IMR-90 (cell line): ENCODE results near the gene RINT1. TPM values are rescaled to one million over a fixed set of nuclear protein-coding genes. Genes with fewer than 3 reads are reported as not detected.

ENCODE experiments used
- ATAC-seq: fragments of 200-7000 bp; cut with Tn5 transposase; 2 replicates; pipeline ENCODE4 v1.9.1; 2020; ENCODE audit warnings: low read depth, mild to moderate bottlenecking, moderate library complexity
- BruUV-seq: library from RNA; stranded (reverse); fragments of 400-500 nt; replicated peaks from 2 replicates; lab custom pipeline; 2021; lab: Mats Ljungman, UMichigan
- CTCF ChIA-PET: fragments of 300-600 bp; formaldehyde crosslinking; extraction: SDS; loops from one replicate; lab custom pipeline; 2021; ENCODE audit warnings: antibody characterized with exemption; lab: Yijun Ruan, JAX
- POLR2A ChIA-PET: fragments of 300-600 bp; sonication (Branson Sonifier 250); formaldehyde crosslinking; loops from one replicate; lab custom pipeline; 2022; ENCODE audit warnings: antibody characterized with exemption; ENCODE audit not compliant: unreplicated experiment; lab: Charles Lee
- DNase-seq: peaks from one replicate; pipeline ENCODE4 v3.0.0; 2013
- H2AFZ ChIP-seq: replicated peaks from 2 replicates; pipeline ENCODE3; 2013; ENCODE audit warnings: low read length, mild to moderate bottlenecking; ENCODE audit not compliant: poor library complexity
- H2AK5ac ChIP-seq: 2 replicates; pipeline ENCODE4 v1.6.1; 2013; ENCODE audit warnings: low read depth, low read length, inconsistent platforms
- H2AK9ac ChIP-seq: replicated peaks from 2 replicates; pipeline ENCODE3; 2013; ENCODE audit warnings: mild to moderate bottlenecking, low read depth, low read length, moderate library complexity; ENCODE audit not compliant: poor library complexity
- H2BK120ac ChIP-seq: 2 replicates; pipeline ENCODE4 v1.6.1; 2013; ENCODE audit warnings: low read depth, low read length, inconsistent platforms
- H2BK15ac ChIP-seq: 3 replicates; pipeline ENCODE4 v1.6.1; 2013; ENCODE audit warnings: low read depth, low read length, inconsistent platforms
- H2BK20ac ChIP-seq: 2 replicates; pipeline ENCODE4 v1.6.1; 2013; ENCODE audit warnings: low read depth, mild to moderate bottlenecking, inconsistent platforms, low read length, moderate library complexity
- H2BK5ac ChIP-seq: 2 replicates; pipeline ENCODE4 v1.6.1; 2013; ENCODE audit warnings: mild to moderate bottlenecking, low read depth, low read length, inconsistent platforms; ENCODE audit not compliant: poor library complexity, severe bottlenecking
- H3K14ac ChIP-seq: replicated peaks from 2 replicates; pipeline ENCODE4 v1.6.1; 2013; ENCODE audit warnings: low read depth, low read length, inconsistent platforms
- H3K18ac ChIP-seq: 2 replicates; pipeline ENCODE4 v1.6.1; 2013; ENCODE audit warnings: low read depth, low read length, control low read depth
- H3K23ac ChIP-seq: 2 replicates; pipeline ENCODE4 v1.6.1; 2013; ENCODE audit warnings: low read depth, low read length, inconsistent platforms
- H3K27ac ChIP-seq: 2 replicates; pipeline ENCODE4 v1.5.1; 2013; ENCODE audit warnings: mild to moderate bottlenecking, control low read depth, low read length; ENCODE audit not compliant: insufficient read depth
- H3K27me3 ChIP-seq: 2 replicates; pipeline ENCODE4 v1.6.1; 2013; ENCODE audit warnings: low read length; ENCODE audit not compliant: control insufficient read depth, insufficient read depth
- H3K36me3 ChIP-seq: 2 replicates; pipeline ENCODE4 v1.6.1; 2013; ENCODE audit warnings: low read length, mixed read lengths; ENCODE audit not compliant: control insufficient read depth, insufficient read depth
- H3K4ac ChIP-seq: 2 replicates; pipeline ENCODE4 v1.6.1; 2013; ENCODE audit warnings: low read depth, low read length, inconsistent platforms
- H3K4me1 ChIP-seq: 2 replicates; pipeline ENCODE4 v1.6.1; 2013; ENCODE audit warnings: low read length, mixed read lengths; ENCODE audit not compliant: control insufficient read depth, insufficient read depth
- H3K4me2 ChIP-seq: 2 replicates; pipeline ENCODE4 v1.6.1; 2013; ENCODE audit warnings: low read depth, mild to moderate bottlenecking, control low read depth, low read length, moderate library complexity
- H3K4me3 ChIP-seq: 2 replicates; pipeline ENCODE4 v1.5.1; 2013; ENCODE audit warnings: low read depth, mild to moderate bottlenecking, control low read depth, low read length, moderate library complexity; ENCODE audit not compliant: insufficient read depth
- H3K56ac ChIP-seq: 2 replicates; pipeline ENCODE4 v1.6.1; 2013; ENCODE audit warnings: low read length, inconsistent platforms; ENCODE audit not compliant: insufficient read depth; ENCODE audit errors: extremely low read depth
- H3K79me1 ChIP-seq, 2 experiments: 2 replicates each; pipeline ENCODE4 v1.6.1; 2013; ENCODE audit warnings: low read length in 2 of 2, inconsistent platforms in 1 of 2, low read depth in 1 of 2
- H3K9ac ChIP-seq: 2 replicates; pipeline ENCODE4 v1.6.1; 2013; ENCODE audit warnings: low read depth, low read length, control low read depth
- H3K9me1 ChIP-seq: 2 replicates; pipeline ENCODE4 v1.6.1; 2013; ENCODE audit warnings: low read length, inconsistent platforms; ENCODE audit not compliant: insufficient read depth
- H3K9me3 ChIP-seq: 2 replicates; pipeline ENCODE4 v1.6.1; 2013; ENCODE audit warnings: low read length; ENCODE audit not compliant: control insufficient read depth, insufficient read depth
- H4K20me1 ChIP-seq: 2 replicates; pipeline ENCODE4 v1.6.1; 2013; ENCODE audit warnings: low read length, inconsistent platforms; ENCODE audit not compliant: insufficient read depth
- H4K5ac ChIP-seq: 2 replicates; pipeline ENCODE4 v1.6.1; 2013; ENCODE audit warnings: mild to moderate bottlenecking, low read depth, low read length, control low read depth
- H4K8ac ChIP-seq, 2 experiments: 2 replicates each; pipeline ENCODE4 v1.6.1; 2013; ENCODE audit warnings: low read depth in 2 of 2, low read length in 2 of 2, control low read depth in 1 of 2, inconsistent platforms in 1 of 2
- H4K91ac ChIP-seq: 2 replicates; pipeline ENCODE4 v1.6.1; 2013; ENCODE audit warnings: low read depth, low read length, inconsistent platforms; ENCODE audit not compliant: insufficient read depth
- BHLHE40 ChIP-seq: fragments of 150-350 bp; IDR thresholded peaks from 2 replicates; pipeline ENCODE4 v1.6.1; 2016; ENCODE audit warnings: mild to moderate bottlenecking, low read depth, low read length
- CTCF ChIP-seq: conservative IDR thresholded peaks from 2 replicates; pipeline ENCODE4 v1.5.1; 2012; ENCODE audit warnings: mild to moderate bottlenecking, low read depth, low read length, improper control_type of control experiment
- NFE2L2 ChIP-seq: fragments of 150-350 bp; IDR thresholded peaks from 2 replicates; pipeline ENCODE4 v1.6.1; 2016; ENCODE audit warnings: low read depth, mild to moderate bottlenecking, low read length
- RCOR1 ChIP-seq: IDR thresholded peaks from 2 replicates; pipeline ENCODE4 v1.6.1; 2012; ENCODE audit warnings: mild to moderate bottlenecking, low read length, improper control_type of control experiment; ENCODE audit not compliant: insufficient replicate concordance
- SMC3 ChIP-seq: fragments of 150-350 bp; IDR thresholded peaks from 2 replicates; pipeline ENCODE4 v1.6.1; 2016; ENCODE audit warnings: low read depth, mild to moderate bottlenecking, antibody characterized with exemption, low read length, moderate library complexity
- WGBS, 2 experiments: methylation state at CpG; one replicate each; pipeline versions ENCODE4 v1.1.5 to v1.1.7; 2013; ENCODE audit warnings: missing lambda C conversion rate in 2 of 2; ENCODE audit not compliant: insufficient read length in 1 of 2; ENCODE audit errors: extremely low coverage in 2 of 2; 5-methylcytosine and 5-hydroxymethylcytosine counted together
- dilution Hi-C: fragments of 300-500 bp; cut with HindIII; formaldehyde crosslinking; loops from one replicate; pipeline ENCODE4 v1.14.3; 2018; ENCODE audit warnings: low sequenced_read_pairs; ENCODE audit not compliant: unreplicated experiment
- in situ Hi-C: fragments of 300-500 bp; cut with MboI; formaldehyde crosslinking; loops from 3 replicates; pipeline ENCODE4 v1.14.3; 2019; ENCODE audit warnings: low sequenced_read_pairs, inconsistent platforms, mixed read lengths
- intact Hi-C: fragments of 100-400 bp; cut with micrococcal nuclease; formaldehyde crosslinking; loops from 2 replicates; pipeline ENCODE4 v1.10.0; 2022
- polyA plus RNA-seq, 3 experiments: library from polyadenylated mRNA; depleted of rRNA; stranded (reverse); fragments of >200 nt; gene quantifications; 2 replicates each; pipeline ENCODE4 v1.2.3, GENCODE V29; 2012; ENCODE audit warnings: low replicate concordance in 1 of 3
- total RNA-seq: library from RNA; depleted of rRNA; stranded (reverse); fragments of >200 nt; gene quantifications from 2 replicates; pipeline ENCODE4 v1.2.3, GENCODE V29; 2012

The RINT1 gene
- total and polyA plus RNA-seq, 2 of the 4 experiments (the other 2 are of a cell fraction): 15.9 to 23.1 TPM

- Histone ChIP-seq H3K27me3 (no peaks in the 10 kb centered on the region), H4K8ac (peak overlapping the region; percentile 44 to 87), H3K4me2 (peak overlapping the region; percentile 89), H3K9me3 (no peaks in the 10 kb centered on the region), H3K23ac (peak overlapping the region; percentile 91), H4K91ac (peak overlapping the region; percentile 94), H3K4me3 (no peak overlapping the region; the same call in 1 of the 2 replicates), H3K79me1 (peaks cover 6 to 34% of the 10 kb centered on the region in 2 experiments; a peak in 3 of 4 replicates), H2AK9ac (peak overlapping the region; percentile 47), H2BK120ac (peak overlapping the region; percentile 98), H2AFZ (peak overlapping the region; percentile 47), H4K20me1 (no peaks in the 10 kb centered on the region), H3K4me1 (peaks cover 19% of the 10 kb centered on the region), H3K56ac (peak overlapping the region; percentile 54; the same call in 1 of the 2 replicates), H4K5ac (peak overlapping the region; percentile 70), H3K27ac (peak overlapping the region; percentile 63), H2BK5ac (peak overlapping the region; percentile 97), H2AK5ac (peak overlapping the region; percentile 88), H3K36me3 (no peaks in the 10 kb centered on the region; the same call in 1 of the 2 replicates), H3K14ac (peak overlapping the region; percentile 93), H3K18ac (peak overlapping the region; percentile 72), H3K9me1 (peaks cover 14% of the 10 kb centered on the region), H2BK20ac (peak overlapping the region; percentile 97), H3K9ac (no peak overlapping the region), H3K4ac (peak overlapping the region; percentile 97), H2BK15ac (peak overlapping the region; percentile 91)
- ChIA-PET POLR2A (interaction anchor here (0.8 kb wide), 1 partner anchor 16 kb away, joined by 14 read pairs; no protein-coding TSS in a partner anchor), CTCF (interaction anchor here (0.8 kb wide), 1 partner anchor 473 kb away, joined by 3 read pairs; no protein-coding TSS in a partner anchor)
- ATAC-seq: peak; percentile 24
- in situ Hi-C loops (no loop called here), dilution Hi-C loops (no loop called here), intact Hi-C loops (no loop called here)
- TF ChIP-seq CTCF: no peak
- TF ChIP-seq NFE2L2: no peak
- 0 out of 2 replicates have a peak, but pooled peaks have one; percentile 32 for TF ChIP-seq BHLHE40
- no peak for TF ChIP-seq RCOR1
- TF ChIP-seq SMC3: no peak
- WGBS, 2 experiments: no CpG with 5 or more reads among the region's 7 CpGs
- no TSS peak for BruUV-seq
- peak; percentile 36 for DNase-seq
These were observed 38.6 kb upstream of the RINT1 start for GRCh38 chr7:105493196-105493922.
